ENCODE results near the gene GLP1R. TPM values are rescaled to one million over a fixed set of nuclear protein-coding genes. Genes with fewer than 3 reads are reported as not detected.

Gene GLP1R
- total RNA-seq, 4 donors from 2014 or later: not detected

- DNase-seq (ENCODE audit: low spot score) (no peak), ATAC-seq (ENCODE audit: low FRiP score) (no peak)
- TF ChIP-seq, protein P1, sequence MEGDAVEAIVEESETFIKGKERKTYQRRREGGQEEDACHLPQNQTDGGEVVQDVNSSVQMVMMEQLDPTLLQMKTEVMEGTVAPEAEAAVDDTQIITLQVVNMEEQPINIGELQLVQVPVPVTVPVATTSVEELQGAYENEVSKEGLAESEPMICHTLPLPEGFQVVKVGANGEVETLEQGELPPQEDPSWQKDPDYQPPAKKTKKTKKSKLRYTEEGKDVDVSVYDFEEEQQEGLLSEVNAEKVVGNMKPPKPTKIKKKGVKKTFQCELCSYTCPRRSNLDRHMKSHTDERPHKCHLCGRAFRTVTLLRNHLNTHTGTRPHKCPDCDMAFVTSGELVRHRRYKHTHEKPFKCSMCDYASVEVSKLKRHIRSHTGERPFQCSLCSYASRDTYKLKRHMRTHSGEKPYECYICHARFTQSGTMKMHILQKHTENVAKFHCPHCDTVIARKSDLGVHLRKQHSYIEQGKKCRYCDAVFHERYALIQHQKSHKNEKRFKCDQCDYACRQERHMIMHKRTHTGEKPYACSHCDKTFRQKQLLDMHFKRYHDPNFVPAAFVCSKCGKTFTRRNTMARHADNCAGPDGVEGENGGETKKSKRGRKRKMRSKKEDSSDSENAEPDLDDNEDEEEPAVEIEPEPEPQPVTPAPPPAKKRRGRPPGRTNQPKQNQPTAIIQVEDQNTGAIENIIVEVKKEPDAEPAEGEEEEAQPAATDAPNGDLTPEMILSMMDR (IDR thresholded peaks at IDR 0.05): no peak
These were observed 8.9 kb downstream of the GLP1R start for GRCh38 chr6:39057251-39058155.

GRCh38 chr6:39058471-39059147, 10.0 kb downstream of the GLP1R start:
- DNase-seq (ENCODE audit: low spot score) (no peak), ATAC-seq (ENCODE audit: low FRiP score) (no peak)
- TF ChIP-seq, protein P1 (IDR thresholded peaks at IDR 0.05): no peak

GRCh38 chr6:39059496-39060310, 11.1 kb downstream of the GLP1R start:
- ATAC-seq (ENCODE audit: low FRiP score) (no peak), DNase-seq (ENCODE audit: low spot score) (no peak)
- TF ChIP-seq, protein P1 (IDR thresholded peaks at IDR 0.05): no peak

- DNase-seq (ENCODE audit: low spot score) (no peak), ATAC-seq (ENCODE audit: low FRiP score) (no peak)
- TF ChIP-seq, protein P1 (IDR thresholded peaks at IDR 0.05): no peak
These were observed 12.0 kb downstream of the GLP1R start for GRCh38 chr6:39060467-39061160.

- TF ChIP-seq, protein P1 (IDR thresholded peaks at IDR 0.05): no peak
- DNase-seq (ENCODE audit: low spot score) (no peak), ATAC-seq (ENCODE audit: low FRiP score) (no peak)
These were observed 12.6 kb downstream of the GLP1R start for GRCh38 chr6:39061182-39061581.

- TF ChIP-seq, protein P1 (IDR thresholded peaks at IDR 0.05): no peak
- ATAC-seq (ENCODE audit: low FRiP score) (no peak), DNase-seq (ENCODE audit: low spot score) (no peak)
These were observed 13.0 kb downstream of the GLP1R start for GRCh38 chr6:39061588-39061987.
